ENCODE results near the gene METTL8.

Gene METTL8

DNA sequence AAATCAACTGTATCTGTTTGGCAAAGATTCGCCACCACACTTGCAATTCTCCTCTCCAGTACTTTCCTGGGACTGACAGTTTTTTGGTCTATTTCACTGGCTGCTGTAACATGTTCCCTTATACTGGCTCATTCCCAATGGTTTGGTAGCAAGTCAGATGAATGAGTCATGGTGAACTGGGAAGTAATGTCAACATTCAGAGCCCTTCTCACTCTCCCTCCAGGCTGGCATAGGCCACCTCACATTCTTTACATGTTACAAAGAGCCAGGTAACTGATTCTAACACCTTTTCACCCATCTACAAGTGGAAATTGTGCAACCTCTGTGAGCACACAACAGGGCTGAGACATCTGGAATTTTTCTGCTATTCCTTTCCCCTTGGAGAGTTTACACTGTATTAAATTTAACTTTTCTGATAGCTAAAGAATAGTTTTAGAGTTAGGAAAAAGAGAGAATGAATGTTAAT, 161.8 kb downstream of the METTL8 start:
- H3K9me3 ChIP-seq (ENCODE audit: insufficient read depth, low read length): no peaks in the 10 kb centered on the region
- no peaks in the 10 kb centered on the region for H3K36me3 ChIP-seq (ENCODE audit: insufficient read depth, insufficient read length, low read length)
- H3K4me3 ChIP-seq (ENCODE audit: insufficient read length, low read depth): no peak overlapping the region
- TF ChIP-seq SUZ12 (IDR thresholded peaks at IDR 0.05; ENCODE audit: extremely low read depth, insufficient read depth, insufficient read length) (no peak), ZNF274 (IDR thresholded peaks at IDR 0.05; ENCODE audit: low read depth, low read length) (no peak), YY1 (IDR thresholded peaks at IDR 0.05; ENCODE audit: insufficient read depth, insufficient read length) (no peak)
- no peaks in the 10 kb centered on the region for H3K4me1 ChIP-seq (ENCODE audit: insufficient read depth, insufficient read length)
- DNase-seq (ENCODE audit: low read depth, low spot score): no peak
- no peaks in the 10 kb centered on the region for H3K27me3 ChIP-seq (ENCODE audit: insufficient read depth, insufficient read length)
- H3K9ac ChIP-seq (ENCODE audit: insufficient read length, low read depth): no peak overlapping the region

GRCh38 chr2:171271386-171271785, 162.4 kb downstream of the METTL8 start:
- DNase-seq (ENCODE audit: low read depth, low spot score): no peak
- Histone ChIP-seq H3K36me3 (ENCODE audit: insufficient read depth, insufficient read length, low read length) (no peaks in the 10 kb centered on the region), H3K4me3 (ENCODE audit: insufficient read length, low read depth) (no peak overlapping the region), H3K9ac (ENCODE audit: insufficient read length, low read depth) (no peak overlapping the region), H3K27me3 (ENCODE audit: insufficient read depth, insufficient read length) (no peaks in the 10 kb centered on the region), H3K9me3 (ENCODE audit: insufficient read depth, low read length) (no peaks in the 10 kb centered on the region), H3K4me1 (ENCODE audit: insufficient read depth, insufficient read length) (no peaks in the 10 kb centered on the region)
- no peak for TF ChIP-seq YY1 (IDR thresholded peaks at IDR 0.05; ENCODE audit: insufficient read depth, insufficient read length)
- TF ChIP-seq SUZ12 (IDR thresholded peaks at IDR 0.05; ENCODE audit: extremely low read depth, insufficient read depth, insufficient read length): no peak
- TF ChIP-seq ZNF274 (IDR thresholded peaks at IDR 0.05; ENCODE audit: low read depth, low read length): no peak

GRCh38 chr2:171267855-171268629, 165.7 kb downstream of the METTL8 start:
- H3K9ac ChIP-seq (ENCODE audit: insufficient read length, low read depth): no peak overlapping the region
- TF ChIP-seq ZNF274 (IDR thresholded peaks at IDR 0.05; ENCODE audit: low read depth, low read length) (no peak), YY1 (IDR thresholded peaks at IDR 0.05; ENCODE audit: insufficient read depth, insufficient read length) (no peak), SUZ12 (IDR thresholded peaks at IDR 0.05; ENCODE audit: extremely low read depth, insufficient read depth, insufficient read length) (no peak)
- no peak for DNase-seq (ENCODE audit: low read depth, low spot score)

More at GRCh38 chr2:171267855-171268629, 165.7 kb downstream of the METTL8 start:
- no peaks in the 10 kb centered on the region for H3K9me3 ChIP-seq (ENCODE audit: insufficient read depth, low read length)
- H3K36me3 ChIP-seq (ENCODE audit: insufficient read depth, insufficient read length, low read length): no peaks in the 10 kb centered on the region
- no peak overlapping the region for H3K4me3 ChIP-seq (ENCODE audit: insufficient read length, low read depth)
- H3K27me3 ChIP-seq (ENCODE audit: insufficient read depth, insufficient read length): no peaks in the 10 kb centered on the region
- no peaks in the 10 kb centered on the region for H3K4me1 ChIP-seq (ENCODE audit: insufficient read depth, insufficient read length)

Data from NT2/D1 (cell line).